ENCODE measurements around the gene MLPH. TPM values are rescaled to one million over a fixed set of nuclear protein-coding genes. Genes with fewer than 3 reads are reported as not detected.

Gene MLPH
- total RNA-seq, 2 experiments from 2014 or later = 0.39 TPM; not detected in 1

DNA sequence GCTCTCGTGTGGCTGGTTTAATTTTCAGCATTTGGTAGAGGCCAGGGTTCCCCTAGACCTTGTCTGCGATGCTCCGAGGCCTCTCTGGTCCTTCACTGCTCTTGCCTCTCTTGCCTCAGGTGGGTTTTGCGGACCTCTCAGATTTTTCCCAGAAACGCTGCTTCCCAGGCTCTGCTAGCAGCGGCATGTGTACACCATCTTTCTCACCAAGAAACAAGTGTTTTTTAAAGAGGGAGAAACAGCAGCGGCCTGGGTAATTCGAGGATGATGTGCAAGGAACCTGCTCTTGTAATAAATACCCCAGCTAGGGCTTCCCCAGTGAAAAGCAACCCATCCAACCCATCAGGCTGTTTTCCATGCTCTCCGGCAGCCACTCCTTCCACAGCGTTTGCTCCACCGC is 39.6 kb upstream of the MLPH start:
- peaks cover 14% of the 10 kb centered on the region for H3K4me1 ChIP-seq (ENCODE audit: insufficient read depth, low read length)
- Mint-ChIP-seq H3K4me3 (no peak overlapping the region), H3K27me3 (no peaks in the 10 kb centered on the region), H3K27ac (no peak overlapping the region), H3K4me1 (ENCODE audit: low read depth) (peaks cover 50% of the 10 kb centered on the region), H3K9me3 (no peaks in the 10 kb centered on the region), H3K36me3 (ENCODE audit: low read depth) (no peaks in the 10 kb centered on the region)
- H3K36me3 ChIP-seq (ENCODE audit: insufficient read depth, low read length) = no peaks in the 10 kb centered on the region
- DNase-seq = no peak
- no peaks in the 10 kb centered on the region for H3K27me3 ChIP-seq (ENCODE audit: control insufficient read depth in 1 of 2, insufficient read depth in 2 of 2, low read length in 2 of 2)
- no peak for ATAC-seq (ENCODE audit: poor library complexity)
- CTCF ChIA-PET = interaction anchor here (1.2 to 1.5 kb wide), 2 partner anchors 26 to 28 kb away, joined by 3 to 4 read pairs; no protein-coding TSS in a partner anchor
- intact Hi-C loops (cut with DNase I, micrococcal nuclease) = no loop called here
- H3K9me3 ChIP-seq (ENCODE audit: control insufficient read depth in 1 of 2, insufficient read depth in 1 of 2, low read length in 2 of 2) = no peaks in the 10 kb centered on the region
- H3K4me3 ChIP-seq (ENCODE audit: low read length) = no peak overlapping the region
- H3K27ac ChIP-seq (ENCODE audit: low read depth in 1 of 2, low read length in 2 of 2) = no peak overlapping the region
- POLR2A ChIA-PET = no interaction called here
- TF ChIP-seq, protein P1, sequence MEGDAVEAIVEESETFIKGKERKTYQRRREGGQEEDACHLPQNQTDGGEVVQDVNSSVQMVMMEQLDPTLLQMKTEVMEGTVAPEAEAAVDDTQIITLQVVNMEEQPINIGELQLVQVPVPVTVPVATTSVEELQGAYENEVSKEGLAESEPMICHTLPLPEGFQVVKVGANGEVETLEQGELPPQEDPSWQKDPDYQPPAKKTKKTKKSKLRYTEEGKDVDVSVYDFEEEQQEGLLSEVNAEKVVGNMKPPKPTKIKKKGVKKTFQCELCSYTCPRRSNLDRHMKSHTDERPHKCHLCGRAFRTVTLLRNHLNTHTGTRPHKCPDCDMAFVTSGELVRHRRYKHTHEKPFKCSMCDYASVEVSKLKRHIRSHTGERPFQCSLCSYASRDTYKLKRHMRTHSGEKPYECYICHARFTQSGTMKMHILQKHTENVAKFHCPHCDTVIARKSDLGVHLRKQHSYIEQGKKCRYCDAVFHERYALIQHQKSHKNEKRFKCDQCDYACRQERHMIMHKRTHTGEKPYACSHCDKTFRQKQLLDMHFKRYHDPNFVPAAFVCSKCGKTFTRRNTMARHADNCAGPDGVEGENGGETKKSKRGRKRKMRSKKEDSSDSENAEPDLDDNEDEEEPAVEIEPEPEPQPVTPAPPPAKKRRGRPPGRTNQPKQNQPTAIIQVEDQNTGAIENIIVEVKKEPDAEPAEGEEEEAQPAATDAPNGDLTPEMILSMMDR (IDR thresholded peaks at IDR 0.05) = no peak

DNA sequence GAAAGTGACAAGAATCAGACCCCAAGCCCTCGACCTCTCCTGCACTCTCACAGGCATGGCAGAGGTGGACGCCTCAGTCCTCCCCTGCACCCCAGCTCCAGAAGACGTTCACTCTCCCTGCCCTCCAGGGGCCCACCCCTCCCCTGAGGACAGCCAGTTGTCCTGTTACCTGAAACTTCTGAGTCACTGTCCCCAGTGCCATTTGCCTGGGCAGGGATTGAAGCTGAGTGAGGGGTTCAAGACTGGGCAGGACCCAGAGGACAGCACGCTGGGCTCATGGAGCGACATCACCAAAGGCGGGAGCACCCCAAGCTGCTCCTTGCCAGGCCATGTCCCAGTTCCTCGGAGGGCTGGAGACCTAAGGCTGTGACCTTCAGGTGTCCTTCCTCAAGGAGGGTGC is 38.9 kb upstream of the MLPH start:
- POLR2A ChIA-PET = no interaction called here
- peaks cover 43% of the 10 kb centered on the region for H3K4me1 Mint-ChIP-seq (ENCODE audit: low read depth)
- DNase-seq = no peak

DNA sequence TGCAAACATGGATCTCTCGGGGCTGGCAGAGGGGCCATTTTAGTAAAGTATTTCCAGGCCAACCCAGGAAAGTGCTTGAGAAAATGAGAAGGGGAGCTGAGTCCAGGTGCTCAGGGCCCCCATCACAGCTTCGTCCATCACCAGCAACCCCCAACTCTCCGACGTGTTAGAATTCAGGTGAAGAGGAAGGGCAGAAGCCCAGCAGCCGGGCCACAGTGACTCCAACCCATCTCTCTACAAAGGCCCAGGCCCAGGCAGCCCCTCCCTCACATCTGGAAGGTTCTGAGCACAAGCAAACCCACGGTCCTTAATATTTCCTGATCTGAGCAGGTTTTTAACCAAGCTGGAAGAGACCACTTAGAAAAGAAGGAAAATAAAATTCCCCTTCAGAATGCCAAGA is 38.4 kb upstream of the MLPH start:
- intact Hi-C loops (cut with DNase I, micrococcal nuclease) = no loop called here
- DNase-seq = no peak
- ATAC-seq (ENCODE audit: poor library complexity) = no peak
- peaks cover 40% of the 10 kb centered on the region for H3K4me1 Mint-ChIP-seq (ENCODE audit: low read depth)
- H3K9me3 Mint-ChIP-seq = no peaks in the 10 kb centered on the region
- H3K27ac Mint-ChIP-seq = no peak overlapping the region
- H3K4me3 Mint-ChIP-seq = no peak overlapping the region
- no peaks in the 10 kb centered on the region for H3K27me3 Mint-ChIP-seq
- Histone ChIP-seq H3K27ac (ENCODE audit: low read depth in 1 of 2, low read length in 2 of 2) (no peak overlapping the region), H3K27me3 (ENCODE audit: control insufficient read depth in 1 of 2, insufficient read depth in 2 of 2, low read length in 2 of 2) (no peaks in the 10 kb centered on the region), H3K4me1 (ENCODE audit: insufficient read depth, low read length) (peaks cover 7% of the 10 kb centered on the region), H3K36me3 (ENCODE audit: insufficient read depth, low read length) (no peaks in the 10 kb centered on the region), H3K4me3 (ENCODE audit: low read length) (no peak overlapping the region), H3K9me3 (ENCODE audit: control insufficient read depth in 1 of 2, insufficient read depth in 1 of 2, low read length in 2 of 2) (no peaks in the 10 kb centered on the region)
- TF ChIP-seq, protein P1 (IDR thresholded peaks at IDR 0.05) = no peak
- POLR2A ChIA-PET = interaction anchor here (1.2 kb wide), 1 partner anchor 14 kb away, joined by 3 read pairs; no protein-coding TSS in a partner anchor
- CTCF ChIA-PET = interaction anchor here (1.2 to 1.5 kb wide), 2 partner anchors 27 kb away, joined by 3 to 4 read pairs; no protein-coding TSS in a partner anchor
- no peaks in the 10 kb centered on the region for H3K36me3 Mint-ChIP-seq (ENCODE audit: low read depth)

More for the DNA sequence above, 38.9 kb upstream of the MLPH start:
- CTCF ChIA-PET = interaction anchor here (1.2 to 1.5 kb wide), 2 partner anchors 27 kb away, joined by 3 to 4 read pairs; no protein-coding TSS in a partner anchor
- Mint-ChIP-seq H3K9me3 (no peaks in the 10 kb centered on the region), H3K4me3 (no peak overlapping the region), H3K36me3 (ENCODE audit: low read depth) (no peaks in the 10 kb centered on the region), H3K27me3 (no peaks in the 10 kb centered on the region), H3K27ac (no peak overlapping the region)
- Histone ChIP-seq H3K4me1 (ENCODE audit: insufficient read depth, low read length) (peaks cover 8% of the 10 kb centered on the region), H3K27me3 (ENCODE audit: control insufficient read depth in 1 of 2, insufficient read depth in 2 of 2, low read length in 2 of 2) (no peaks in the 10 kb centered on the region), H3K36me3 (ENCODE audit: insufficient read depth, low read length) (no peaks in the 10 kb centered on the region), H3K4me3 (ENCODE audit: low read length) (no peak overlapping the region), H3K27ac (ENCODE audit: low read depth in 1 of 2, low read length in 2 of 2) (no peak overlapping the region), H3K9me3 (ENCODE audit: control insufficient read depth in 1 of 2, insufficient read depth in 1 of 2, low read length in 2 of 2) (no peaks in the 10 kb centered on the region)
- TF ChIP-seq, protein P1 (IDR thresholded peaks at IDR 0.05) = no peak
- intact Hi-C loops (cut with DNase I, micrococcal nuclease) = no loop called here
- no peak for ATAC-seq (ENCODE audit: poor library complexity)
